ENCODE data around the gene NPTX1. TPM values are rescaled to one million over a fixed set of nuclear protein-coding genes. Genes with fewer than 3 reads are reported as not detected.

Gene NPTX1
- total RNA-seq, 4 donors from 2014 or later: 0.21 to 0.59 TPM; not detected in 2

GRCh38 chr17:80503031-80503430 is 26.6 kb upstream of the NPTX1 start:
- Histone ChIP-seq H3K4me1 (peaks cover 0 to 8% (median 5%) of the 10 kb centered on the region in 4 donors), H3K36me3 (no peaks in the 10 kb centered on the region), H3K27me3 (peaks cover 0 to 17% of the 10 kb centered on the region in 2 donors), H3K4me3 (no peak overlapping the region), H3K9me3 (no peaks in the 10 kb centered on the region), H3K27ac (no peak overlapping the region)
- WGBS, 2 donors: 74 to 80% methylated on average over 2 of the region's 2 CpGs
- TF ChIP-seq, protein P1, sequence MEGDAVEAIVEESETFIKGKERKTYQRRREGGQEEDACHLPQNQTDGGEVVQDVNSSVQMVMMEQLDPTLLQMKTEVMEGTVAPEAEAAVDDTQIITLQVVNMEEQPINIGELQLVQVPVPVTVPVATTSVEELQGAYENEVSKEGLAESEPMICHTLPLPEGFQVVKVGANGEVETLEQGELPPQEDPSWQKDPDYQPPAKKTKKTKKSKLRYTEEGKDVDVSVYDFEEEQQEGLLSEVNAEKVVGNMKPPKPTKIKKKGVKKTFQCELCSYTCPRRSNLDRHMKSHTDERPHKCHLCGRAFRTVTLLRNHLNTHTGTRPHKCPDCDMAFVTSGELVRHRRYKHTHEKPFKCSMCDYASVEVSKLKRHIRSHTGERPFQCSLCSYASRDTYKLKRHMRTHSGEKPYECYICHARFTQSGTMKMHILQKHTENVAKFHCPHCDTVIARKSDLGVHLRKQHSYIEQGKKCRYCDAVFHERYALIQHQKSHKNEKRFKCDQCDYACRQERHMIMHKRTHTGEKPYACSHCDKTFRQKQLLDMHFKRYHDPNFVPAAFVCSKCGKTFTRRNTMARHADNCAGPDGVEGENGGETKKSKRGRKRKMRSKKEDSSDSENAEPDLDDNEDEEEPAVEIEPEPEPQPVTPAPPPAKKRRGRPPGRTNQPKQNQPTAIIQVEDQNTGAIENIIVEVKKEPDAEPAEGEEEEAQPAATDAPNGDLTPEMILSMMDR (IDR thresholded peaks at IDR 0.05): no peak
- TF ChIP-seq POLR2A (IDR thresholded peaks at IDR 0.05) (no peak), EP300 (IDR thresholded peaks at IDR 0.05) (no peak)
- DNase-seq (ENCODE audit: low spot score in 2 of 2): no peak

DNA sequence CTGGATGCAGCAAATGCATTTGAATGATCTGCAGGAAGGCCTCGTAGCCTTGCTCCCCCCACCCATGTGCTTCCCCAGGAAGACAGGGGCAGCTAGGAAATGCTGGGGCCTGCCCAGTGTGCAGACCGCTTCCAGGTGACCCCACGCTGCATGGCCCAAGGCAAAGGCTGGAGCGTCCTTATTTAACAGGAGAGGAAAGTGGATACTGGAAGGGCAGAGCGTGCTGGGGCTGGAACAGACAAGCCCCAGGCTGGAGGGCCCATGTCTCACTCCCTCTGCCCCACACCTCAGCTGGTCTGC is 26.1 kb upstream of the NPTX1 start:
- Histone ChIP-seq H3K27ac (no peak overlapping the region), H3K36me3 (no peaks in the 10 kb centered on the region), H3K27me3 (peaks cover 0 to 17% of the 10 kb centered on the region in 2 donors), H3K4me3 (no peak overlapping the region), H3K4me1 (peaks cover 0 to 8% (median 5%) of the 10 kb centered on the region in 4 donors), H3K9me3 (no peaks in the 10 kb centered on the region)
- WGBS, 2 donors: 78 to 79% methylated on average over 5 of the region's 5 CpGs
- DNase-seq (ENCODE audit: low spot score in 2 of 2): no peak
- TF ChIP-seq EP300 (IDR thresholded peaks at IDR 0.05) (no peak), POLR2A (IDR thresholded peaks at IDR 0.05) (no peak)
- TF ChIP-seq, protein P1 (IDR thresholded peaks at IDR 0.05): no peak

DNA sequence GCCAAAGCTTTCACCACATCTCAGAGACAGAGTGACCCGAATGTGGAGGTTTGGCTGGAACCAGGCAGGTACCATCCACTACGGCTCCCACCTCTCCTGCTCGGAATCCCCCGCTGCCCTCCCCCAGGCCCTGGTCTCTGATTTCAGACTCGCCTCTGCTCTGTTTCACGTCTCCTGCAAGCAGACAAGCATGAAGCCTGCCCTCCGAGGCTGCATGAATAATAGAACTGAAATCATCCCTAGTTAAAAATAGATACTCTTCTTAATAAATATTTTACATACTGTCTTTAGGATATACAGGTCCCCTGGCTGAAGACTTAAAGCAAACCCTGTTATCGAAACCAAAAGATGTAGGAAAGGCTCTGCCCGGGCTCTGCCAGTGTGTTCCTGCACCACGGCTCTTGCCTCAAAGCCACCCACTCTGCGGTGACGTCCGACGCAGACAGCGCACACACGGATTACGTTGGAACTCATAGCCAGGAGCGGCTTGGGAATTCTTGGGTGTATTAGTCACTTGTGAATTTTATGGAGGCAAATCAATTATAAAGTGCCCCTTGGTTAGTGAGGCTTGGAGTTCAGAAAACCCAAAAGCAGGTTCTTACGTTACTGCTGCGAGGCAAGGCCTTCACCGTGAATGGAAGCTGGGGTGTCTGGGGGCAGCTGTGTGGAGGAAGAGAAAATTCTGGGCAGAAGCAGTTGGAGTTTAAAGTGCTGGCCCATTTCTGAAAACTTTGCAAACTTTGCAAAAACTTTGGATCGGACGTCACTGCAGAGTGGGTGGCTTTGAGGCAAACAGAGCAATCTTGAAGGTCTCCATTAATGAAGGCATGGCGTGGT is 25.6 kb upstream of the NPTX1 start:
- TF ChIP-seq EP300 (IDR thresholded peaks at IDR 0.05) (no peak), POLR2A (IDR thresholded peaks at IDR 0.05) (no peak)
- TF ChIP-seq, protein P1 (IDR thresholded peaks at IDR 0.05): no peak
- WGBS, 2 donors: 69 to 75% methylated on average over 24 of the region's 24 CpGs
- Histone ChIP-seq H3K27ac (no peak overlapping the region), H3K9me3 (no peaks in the 10 kb centered on the region), H3K4me3 (no peak overlapping the region), H3K27me3 (peaks cover 0 to 13% of the 10 kb centered on the region in 2 donors), H3K36me3 (no peaks in the 10 kb centered on the region), H3K4me1 (peaks cover 0 to 8% (median 5%) of the 10 kb centered on the region in 4 donors)
- no peak for DNase-seq (ENCODE audit: low spot score in 2 of 2)

DNA sequence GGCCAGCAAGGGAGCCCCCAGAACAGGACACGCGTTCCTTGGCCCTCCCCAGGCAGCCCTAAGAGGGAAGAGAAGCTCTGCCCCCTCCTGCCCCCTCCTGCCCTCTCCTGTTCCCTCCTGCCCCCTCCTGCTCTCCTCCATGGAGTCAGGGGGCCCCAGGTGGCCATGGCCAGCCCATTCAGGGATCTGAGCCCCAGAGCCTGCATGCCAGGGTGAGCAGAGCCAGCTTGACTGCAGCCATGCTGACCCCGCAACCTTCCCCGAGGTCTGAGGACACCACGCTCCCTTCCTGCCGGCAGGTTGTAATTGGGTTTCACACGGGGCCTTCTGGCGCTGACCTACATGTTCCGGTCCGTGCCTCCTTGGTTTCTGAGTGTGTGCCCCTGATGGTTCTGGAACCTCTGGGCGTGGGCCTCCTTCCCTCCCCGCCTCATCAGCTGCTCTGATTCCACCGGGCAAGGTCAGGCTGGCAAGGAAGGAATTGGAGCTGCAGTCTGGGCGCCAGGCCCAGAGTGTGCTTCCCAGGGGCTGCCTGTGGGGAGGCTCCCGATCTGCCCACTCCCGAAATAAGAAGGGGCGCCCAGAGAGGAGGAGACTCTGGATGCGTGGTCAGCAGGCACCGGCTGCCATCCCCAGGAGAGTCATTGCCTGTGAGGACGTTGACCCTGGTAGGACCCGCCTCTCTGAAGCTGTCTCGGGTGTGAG is 23.7 kb upstream of the NPTX1 start:
- TF ChIP-seq EP300 (IDR thresholded peaks at IDR 0.05) (no peak), POLR2A (IDR thresholded peaks at IDR 0.05) (no peak)
- TF ChIP-seq, protein P1 (IDR thresholded peaks at IDR 0.05): no peak
- no peak for DNase-seq (ENCODE audit: low spot score in 2 of 2)
- no peak overlapping the region for H3K27ac ChIP-seq
- H3K27me3 ChIP-seq: peaks cover 0 to 9% of the 10 kb centered on the region in 2 donors
- no peak overlapping the region for H3K4me3 ChIP-seq
- H3K9me3 ChIP-seq: no peaks in the 10 kb centered on the region
- peaks cover 0 to 8% (median 5%) of the 10 kb centered on the region in 4 donors for H3K4me1 ChIP-seq
- no peaks in the 10 kb centered on the region for H3K36me3 ChIP-seq
- 55 to 71% methylated on average over 17 to 22 of the region's 22 CpGs for WGBS, 2 donors

DNA sequence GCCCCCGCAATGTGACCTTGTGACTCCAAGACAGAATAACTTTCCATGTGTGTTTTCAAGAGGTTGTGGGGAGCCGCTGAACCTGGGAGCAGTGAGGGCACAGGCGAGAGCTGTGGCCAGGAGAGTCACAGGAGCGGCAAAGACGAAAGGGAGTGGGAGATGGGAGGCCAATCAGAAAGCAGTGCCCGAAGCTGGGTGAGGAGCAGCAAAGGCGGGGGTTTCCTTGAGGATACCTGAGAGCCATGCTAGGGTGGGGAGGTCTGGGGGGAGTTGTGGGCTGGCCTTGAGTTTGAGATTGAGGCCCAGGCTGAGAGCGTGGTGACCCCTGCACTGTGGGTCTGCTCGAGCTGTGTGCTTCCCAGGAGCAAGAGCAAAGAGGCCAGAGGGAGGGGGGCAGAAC is 23.2 kb upstream of the NPTX1 start:
- DNase-seq (ENCODE audit: low spot score in 2 of 2): no peak
- no peaks in the 10 kb centered on the region for H3K36me3 ChIP-seq
- H3K4me1 ChIP-seq: peaks cover 0 to 8% (median 5%) of the 10 kb centered on the region in 4 donors
- peaks cover 0 to 10% of the 10 kb centered on the region in 2 donors for H3K27me3 ChIP-seq
- no peaks in the 10 kb centered on the region for H3K9me3 ChIP-seq
- no peak for TF ChIP-seq POLR2A (IDR thresholded peaks at IDR 0.05)
- TF ChIP-seq, protein P1 (IDR thresholded peaks at IDR 0.05): no peak
- no peak for TF ChIP-seq EP300 (IDR thresholded peaks at IDR 0.05)
- no peak overlapping the region for H3K4me3 ChIP-seq
- WGBS, 2 donors: 77 to 86% methylated on average over 9 of the region's 9 CpGs
- H3K27ac ChIP-seq: no peak overlapping the region

Measured in tibial nerve (tissue), 4 donors.